Activated CD8-positive, alpha-beta T cell treated with anti-CD3 and anti-CD28 coated beads, Interleukin-2, amount 10 ng/mL, durations not matched to agents 7 days and 5 days (primary cell): Measurements from ENCODE around the gene ARL6IP5. TPM values are rescaled to one million over a fixed set of nuclear protein-coding genes. Genes with fewer than 3 reads are reported as not detected.

Experiments
- ATAC-seq: fragments of 150-1000 bp; cut with Tn5 transposase; one replicate; pipeline ENCODE4 v1.10.0; 2021; ENCODE audit warnings: moderate library complexity
- CTCF ChIA-PET: fragments of 350-600 bp; sonication (Branson Sonifier 250); formaldehyde crosslinking; loops from one replicate; lab custom pipeline; 2021; ENCODE audit warnings: antibody characterized with exemption; lab: Charles Lee
- POLR2A ChIA-PET: fragments of 350-600 bp; sonication (Branson Sonifier 250); formaldehyde crosslinking; loops from one replicate; lab custom pipeline; 2021; ENCODE audit warnings: antibody characterized with exemption; lab: Charles Lee
- DNase-seq: peaks from one replicate; pipeline ENCODE4 v3.0.0-alpha.2; 2020
- H3K27ac Mint-ChIP-seq: one replicate; pipeline ENCODE4 v1.8.0; 2021; ENCODE audit warnings: mild to moderate bottlenecking, mixed read lengths
- H3K27me3 Mint-ChIP-seq: one replicate; pipeline ENCODE4 v1.8.0; 2021; ENCODE audit warnings: low read depth, mixed read lengths
- H3K36me3 Mint-ChIP-seq: one replicate; pipeline ENCODE4 v1.8.0; 2021; ENCODE audit warnings: low read depth, mixed read lengths
- H3K4me1 Mint-ChIP-seq: one replicate; pipeline ENCODE4 v1.8.0; 2021; ENCODE audit warnings: low read depth, mixed read lengths
- H3K4me3 Mint-ChIP-seq: one replicate; pipeline ENCODE4 v1.8.0; 2021; ENCODE audit warnings: mild to moderate bottlenecking, mixed read lengths
- H3K9me3 Mint-ChIP-seq: one replicate; pipeline ENCODE4 v1.8.0; 2022; ENCODE audit warnings: mixed read lengths; ENCODE audit not compliant: insufficient read depth
- total RNA-seq, 2 experiments: library from RNA; stranded (reverse); gene quantifications; one replicate each; pipeline ENCODE4 v1.2.3, GENCODE V29; 2021

ARL6IP5 gene
- total RNA-seq, 2 experiments from 2014 or later, result 148 to 153 TPM

- DNase-seq, result no peak
- POLR2A ChIA-PET, result interaction anchor here (0.8 kb wide), 1 partner anchor 26 kb away, joined by 3 read pairs; no protein-coding TSS in a partner anchor
- no peaks in the 10 kb centered on the region for H3K36me3 Mint-ChIP-seq
- H3K4me1 Mint-ChIP-seq, result peaks cover 4% of the 10 kb centered on the region
- ATAC-seq, result no peak
- H3K27me3 Mint-ChIP-seq, result no peaks in the 10 kb centered on the region
- no peaks in the 10 kb centered on the region for H3K9me3 Mint-ChIP-seq
- H3K27ac Mint-ChIP-seq, result no peak overlapping the region
- no peak overlapping the region for H3K4me3 Mint-ChIP-seq
- CTCF ChIA-PET, result interaction anchor here (5.8 kb wide), 1 partner anchor 191 kb away, joined by 96 read pairs; no protein-coding TSS in a partner anchor
These were observed 31.4 kb downstream of the ARL6IP5 start for GRCh38 chr3:69116162-69116561.

DNA sequence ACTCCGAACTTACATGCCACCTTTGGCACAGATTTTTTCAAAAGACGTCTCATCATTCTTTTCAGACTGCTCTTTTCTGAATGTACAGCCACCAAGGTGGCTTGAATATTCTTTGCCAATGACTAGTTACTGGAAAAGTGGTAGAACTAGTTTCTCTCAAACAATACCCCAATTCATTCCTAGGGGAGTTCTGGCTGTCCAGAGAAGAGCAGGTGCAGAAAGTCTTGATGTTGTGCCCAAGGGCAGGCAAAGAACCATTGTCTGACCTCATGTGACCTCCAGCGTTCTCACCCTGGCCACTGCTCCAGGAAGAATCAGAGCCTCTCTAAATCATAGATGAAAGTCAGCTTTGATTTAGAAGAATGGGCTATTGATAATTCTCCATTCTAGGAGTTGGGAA, 32.2 kb downstream of the ARL6IP5 start:
- ATAC-seq (no peak), DNase-seq (no peak)
- H3K4me1 Mint-ChIP-seq, result peaks cover 5% of the 10 kb centered on the region
- H3K36me3 Mint-ChIP-seq, result no peaks in the 10 kb centered on the region
- H3K4me3 Mint-ChIP-seq, result no peak overlapping the region
- no peaks in the 10 kb centered on the region for H3K9me3 Mint-ChIP-seq
- no peaks in the 10 kb centered on the region for H3K27me3 Mint-ChIP-seq
- no peak overlapping the region for H3K27ac Mint-ChIP-seq
- CTCF ChIA-PET, result interaction anchor here (5.8 kb wide), 1 partner anchor 190 kb away, joined by 96 read pairs; no protein-coding TSS in a partner anchor
- POLR2A ChIA-PET, result no interaction called here

- H3K4me3 Mint-ChIP-seq, result no peak overlapping the region
- H3K4me1 Mint-ChIP-seq, result peaks cover 5% of the 10 kb centered on the region
- ATAC-seq (no peak), DNase-seq (no peak)
- no peak overlapping the region for H3K27ac Mint-ChIP-seq
- H3K27me3 Mint-ChIP-seq, result no peaks in the 10 kb centered on the region
- H3K36me3 Mint-ChIP-seq, result no peaks in the 10 kb centered on the region
- no peaks in the 10 kb centered on the region for H3K9me3 Mint-ChIP-seq
- CTCF ChIA-PET, result interaction anchor here (1.2 to 5.8 kb wide), 8 partner anchors 11 to 322 kb away, joined by 3 to 96 read pairs (median 10); no protein-coding TSS in a partner anchor
- POLR2A ChIA-PET, result interaction anchor here (1.2 kb wide), 1 partner anchor 188 kb away, joined by 3 read pairs; no protein-coding TSS in a partner anchor
These were observed 33.8 kb downstream of the ARL6IP5 start for GRCh38 chr3:69118555-69118954.

GRCh38 chr3:69119138-69119537, 34.4 kb downstream of the ARL6IP5 start:
- H3K27ac Mint-ChIP-seq, result no peak overlapping the region
- H3K4me1 Mint-ChIP-seq, result peaks cover 5% of the 10 kb centered on the region
- H3K36me3 Mint-ChIP-seq, result no peaks in the 10 kb centered on the region
- ChIA-PET POLR2A (interaction anchor here (1.2 kb wide), 1 partner anchor 187 kb away, joined by 3 read pairs; no protein-coding TSS in a partner anchor), CTCF (interaction anchor here (1.0 to 5.8 kb wide), 14 partner anchors 7 to 306 kb away, joined by 3 to 96 read pairs (median 7); partner anchors contain the start of genes EOGT and FRMD4B)
- ATAC-seq (no peak), DNase-seq (no peak)
- H3K9me3 Mint-ChIP-seq, result no peaks in the 10 kb centered on the region
- H3K4me3 Mint-ChIP-seq, result no peak overlapping the region
- no peaks in the 10 kb centered on the region for H3K27me3 Mint-ChIP-seq

DNA sequence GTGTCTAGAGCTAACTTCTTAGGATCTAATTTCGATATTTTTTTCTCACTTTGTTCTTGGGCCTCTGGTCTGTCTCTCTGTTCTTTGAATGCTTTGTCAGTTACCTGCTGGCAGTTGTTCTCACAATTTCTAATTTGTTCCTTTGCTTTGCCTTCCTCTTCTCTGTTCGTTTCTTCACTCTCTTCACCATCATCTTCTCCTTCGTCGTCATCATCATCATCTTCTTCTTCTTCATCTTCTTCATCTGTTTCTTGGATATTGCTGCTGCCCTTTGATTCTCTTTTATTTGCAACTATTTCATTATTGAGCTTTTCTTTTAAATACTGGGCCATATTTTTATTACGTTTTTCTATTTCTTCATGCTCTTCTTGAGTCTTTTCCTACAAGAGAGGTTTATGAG, 34.9 kb downstream of the ARL6IP5 start:
- ChIA-PET CTCF (interaction anchor here (0.7 to 5.8 kb wide), 21 partner anchors 7 to 308 kb away, joined by 3 to 96 read pairs (median 4); partner anchors contain the start of genes EOGT and FRMD4B), POLR2A (interaction anchor here (1.2 kb wide), 1 partner anchor 187 kb away, joined by 3 read pairs; no protein-coding TSS in a partner anchor)

GRCh38 chr3:69120879-69121464, 36.2 kb downstream of the ARL6IP5 start:
- DNase-seq (peak; percentile 90), ATAC-seq (peak; percentile 72)
- Mint-ChIP-seq H3K4me3 (no peak overlapping the region), H3K36me3 (no peaks in the 10 kb centered on the region), H3K9me3 (no peaks in the 10 kb centered on the region), H3K27me3 (peaks cover 2% of the 10 kb centered on the region), H3K4me1 (peaks cover 5% of the 10 kb centered on the region), H3K27ac (no peak overlapping the region)
- CTCF ChIA-PET, result interaction anchor here (0.5 to 5.8 kb wide), 49 partner anchors 9 to 1898 kb away, joined by 3 to 96 read pairs (median 4); no protein-coding TSS in a partner anchor
- POLR2A ChIA-PET, result interaction anchor here (0.6 kb wide), 1 partner anchor 107 kb away, joined by 3 read pairs; no protein-coding TSS in a partner anchor

More for the DNA sequence above, 34.9 kb downstream of the ARL6IP5 start:
- peaks cover 5% of the 10 kb centered on the region for H3K4me1 Mint-ChIP-seq
- DNase-seq, result no peak
- no peak for ATAC-seq
- H3K9me3 Mint-ChIP-seq, result no peaks in the 10 kb centered on the region
- H3K27me3 Mint-ChIP-seq, result no peaks in the 10 kb centered on the region
- H3K27ac Mint-ChIP-seq, result no peak overlapping the region
- H3K36me3 Mint-ChIP-seq, result no peaks in the 10 kb centered on the region
- no peak overlapping the region for H3K4me3 Mint-ChIP-seq

- Mint-ChIP-seq H3K9me3 (no peaks in the 10 kb centered on the region), H3K27me3 (peaks cover 6% of the 10 kb centered on the region), H3K4me3 (no peak overlapping the region), H3K27ac (no peak overlapping the region), H3K36me3 (no peaks in the 10 kb centered on the region), H3K4me1 (peaks cover 5% of the 10 kb centered on the region)
- no peak for ATAC-seq
- ChIA-PET CTCF (interaction anchor here (0.5 to 5.8 kb wide), 44 partner anchors 9 to 1897 kb away, joined by 3 to 96 read pairs (median 4); no protein-coding TSS in a partner anchor), POLR2A (interaction anchor here (0.6 kb wide), 1 partner anchor 108 kb away, joined by 3 read pairs; no protein-coding TSS in a partner anchor)
- DNase-seq, result no peak
These were observed 36.8 kb downstream of the ARL6IP5 start for GRCh38 chr3:69121513-69121912.

DNA sequence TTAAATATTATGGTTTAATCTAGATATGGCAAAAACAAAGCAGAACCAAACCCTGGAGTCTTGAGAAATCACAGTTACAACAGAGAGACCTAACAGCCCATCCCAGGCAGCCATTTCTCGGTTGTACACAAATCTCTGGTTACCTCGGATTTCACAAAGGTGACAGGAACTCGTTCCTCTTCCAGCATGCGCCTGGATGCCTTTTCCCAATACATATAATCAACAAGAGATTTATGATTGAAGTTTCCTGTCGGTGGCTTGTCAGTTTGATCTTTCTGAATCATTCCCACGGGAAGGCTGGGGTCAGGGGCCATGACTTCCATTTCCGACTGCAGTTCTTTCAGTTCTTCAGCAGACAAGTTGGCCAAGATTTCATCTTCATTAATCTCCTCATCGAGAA, 37.2 kb downstream of the ARL6IP5 start:
- Mint-ChIP-seq H3K27me3 (peaks cover 9% of the 10 kb centered on the region), H3K27ac (no peak overlapping the region), H3K36me3 (no peaks in the 10 kb centered on the region), H3K4me3 (no peak overlapping the region), H3K4me1 (peaks cover 5% of the 10 kb centered on the region), H3K9me3 (no peaks in the 10 kb centered on the region)
- ChIA-PET CTCF (interaction anchor here (0.8 to 5.8 kb wide), 24 partner anchors 9 to 550 kb away, joined by 3 to 96 read pairs (median 8); no protein-coding TSS in a partner anchor), POLR2A (interaction anchor here (0.6 kb wide), 1 partner anchor 108 kb away, joined by 3 read pairs; no protein-coding TSS in a partner anchor)
- ATAC-seq (no peak), DNase-seq (no peak)

DNA sequence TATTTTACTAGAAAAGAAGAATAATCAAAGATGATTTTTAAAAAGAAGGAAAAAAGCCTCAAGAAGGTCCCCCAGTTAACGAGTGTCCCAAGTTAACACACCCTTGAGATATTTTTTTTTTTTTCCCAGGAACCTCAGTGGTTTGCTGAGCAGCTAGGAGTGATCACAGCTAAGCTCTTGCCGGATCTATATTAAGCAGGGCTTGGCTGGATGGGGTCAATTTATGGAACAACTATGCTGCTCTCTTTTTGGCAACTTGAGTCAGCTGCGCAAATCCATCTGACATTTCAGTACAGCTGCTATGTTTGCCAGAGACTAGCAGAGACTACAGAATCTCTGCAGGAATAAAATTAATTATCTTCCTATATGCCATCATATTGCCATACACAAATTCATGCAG, 37.7 kb downstream of the ARL6IP5 start, which contains the start of gene LMOD3:
Gene LMOD3, minus strand, starts transcription at position 193 of the 400 bp plus-strand sequence. CDS start 209 bp downstream, outside the sequence.
- Mint-ChIP-seq H3K4me3 (no peak within 1 kb of the TSS), H3K27ac (no peak within 1 kb of the TSS), H3K4me1 (peaks cover 5% of the 10 kb centered on the region), H3K27me3 (peaks cover 12% of the 10 kb centered on the region), H3K9me3 (no peaks in the 10 kb centered on the region), H3K36me3 (no peaks in the 10 kb centered on the region)
- ChIA-PET POLR2A (no interaction called here), CTCF (interaction anchor here (1.0 to 2.7 kb wide), 3 partner anchors 39 to 184 kb away, joined by 4 to 9 read pairs (median 9); no protein-coding TSS in a partner anchor)
- ATAC-seq, result no peak
- DNase-seq, result no peak

- H3K4me3 Mint-ChIP-seq, result no peak overlapping the region
- H3K4me1 Mint-ChIP-seq, result peaks cover under 1% of the 10 kb centered on the region
- DNase-seq (no peak), ATAC-seq (no peak)
- peaks cover 19% of the 10 kb centered on the region for H3K27me3 Mint-ChIP-seq
- no peak overlapping the region for H3K27ac Mint-ChIP-seq
- no peaks in the 10 kb centered on the region for H3K36me3 Mint-ChIP-seq
- CTCF ChIA-PET, result interaction anchor here (0.8 to 3.5 kb wide), 4 partner anchors 10 to 181 kb away, joined by 4 to 25 read pairs (median 4); no protein-coding TSS in a partner anchor
- POLR2A ChIA-PET, result no interaction called here
- no peaks in the 10 kb centered on the region for H3K9me3 Mint-ChIP-seq
These were observed 41.5 kb downstream of the ARL6IP5 start for GRCh38 chr3:69126216-69126615.

GRCh38 chr3:69126999-69127398, 42.3 kb downstream of the ARL6IP5 start:
- Mint-ChIP-seq H3K27ac (no peak overlapping the region), H3K4me3 (no peak overlapping the region)
- CTCF ChIA-PET, result interaction anchor here (3.5 kb wide), 1 partner anchor 180 kb away, joined by 25 read pairs; no protein-coding TSS in a partner anchor

More at GRCh38 chr3:69126999-69127398, 42.3 kb downstream of the ARL6IP5 start:
- POLR2A ChIA-PET, result no interaction called here
- no peaks in the 10 kb centered on the region for H3K9me3 Mint-ChIP-seq
- DNase-seq (no peak), ATAC-seq (no peak)
- no peaks in the 10 kb centered on the region for H3K4me1 Mint-ChIP-seq
- no peaks in the 10 kb centered on the region for H3K36me3 Mint-ChIP-seq
- peaks cover 19% of the 10 kb centered on the region for H3K27me3 Mint-ChIP-seq
